ENCODE results near the gene CD63. TPM values are rescaled to one million over a fixed set of nuclear protein-coding genes. Genes with fewer than 3 reads are reported as not detected.

Gene CD63
- total RNA-seq, 1 experiment from 2014 or later, result 1,218 TPM

DNA sequence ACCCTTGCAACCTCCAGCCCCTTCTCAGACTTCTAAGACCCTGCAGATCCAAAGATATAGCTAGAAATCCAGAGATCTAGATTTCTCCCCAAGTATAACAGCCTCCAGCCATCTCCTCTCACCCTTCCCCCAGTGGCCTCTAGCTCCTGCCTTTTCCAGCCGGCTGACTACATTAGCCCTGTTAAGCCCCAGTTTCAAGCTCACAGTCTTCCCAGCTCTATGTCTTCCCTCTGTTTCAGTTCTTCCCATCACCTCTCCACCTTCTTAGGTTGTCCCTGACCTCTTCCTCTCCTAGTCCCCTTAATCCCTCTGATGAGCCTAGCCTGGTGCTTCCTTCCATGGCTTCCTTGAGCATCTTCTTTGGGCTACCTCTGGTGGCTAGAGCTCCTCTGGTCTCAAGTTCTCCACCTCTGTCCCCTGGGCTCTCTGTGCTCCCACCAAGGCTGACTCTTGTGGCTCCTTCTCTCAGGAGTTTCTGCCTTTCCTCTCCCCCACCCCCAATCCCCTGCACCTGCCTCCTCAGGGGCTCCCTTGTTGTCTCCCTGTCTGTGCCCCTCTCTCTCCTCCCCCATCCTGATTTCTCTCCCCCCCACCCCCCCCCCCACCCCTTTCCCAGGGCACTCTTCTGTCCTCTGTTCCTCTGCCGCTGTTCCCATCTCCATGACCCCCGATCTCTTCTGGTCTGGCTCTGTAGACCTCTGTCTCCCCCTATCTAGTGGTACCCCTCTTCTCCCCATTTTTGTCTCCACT, 13.3 kb upstream of the CD63 start:
- DNase-seq (ENCODE audit: low read depth), result no peak

- no peak for DNase-seq (ENCODE audit: low read depth)
Observed at GRCh38 chr12:55739025-55739378, 10.2 kb upstream of the CD63 start.

DNA sequence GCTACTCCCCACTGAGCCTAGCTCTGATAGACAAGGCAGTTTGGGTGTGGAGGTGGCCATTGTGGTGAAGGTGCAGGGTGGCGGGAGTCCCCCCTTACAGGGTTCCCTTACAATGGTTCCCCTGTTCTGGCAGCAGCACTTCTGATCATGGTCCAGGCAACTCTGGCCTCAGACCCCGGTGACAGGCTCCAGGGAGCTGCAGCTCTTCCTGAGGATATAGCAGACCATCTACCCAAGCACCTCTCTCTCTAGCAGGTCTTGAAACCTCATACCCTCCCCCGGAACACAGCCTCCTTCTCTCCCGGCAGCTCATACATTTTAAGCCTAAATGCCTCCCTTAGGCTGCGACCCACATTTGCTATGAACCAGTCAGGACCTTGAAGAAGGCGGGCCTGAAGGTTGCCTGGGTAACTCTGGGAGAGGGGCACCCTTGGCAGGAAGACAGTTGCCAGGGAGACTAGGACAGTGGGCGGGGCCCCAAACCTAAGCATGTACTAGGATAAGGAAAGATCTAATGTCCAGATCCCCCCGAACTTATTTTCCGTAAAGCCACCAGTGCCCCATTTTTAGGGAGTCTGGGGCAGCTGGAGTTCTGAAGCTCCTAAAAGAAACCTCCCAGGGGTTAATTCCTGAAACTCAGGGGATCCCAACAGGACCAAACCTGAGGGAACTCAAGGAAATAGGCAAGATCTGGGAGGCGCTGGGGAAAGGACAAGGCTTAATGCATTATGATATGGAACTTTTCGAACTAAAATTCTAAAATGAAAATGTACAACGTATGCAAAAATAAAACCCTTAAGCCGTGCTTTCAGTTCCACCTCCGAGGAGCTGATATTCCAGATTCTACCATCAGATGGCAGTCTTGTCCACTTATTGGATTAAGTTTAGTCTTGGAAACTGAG, 9.6 kb upstream of the CD63 start:
- peak; percentile 82 for DNase-seq (ENCODE audit: low read depth)

DNA sequence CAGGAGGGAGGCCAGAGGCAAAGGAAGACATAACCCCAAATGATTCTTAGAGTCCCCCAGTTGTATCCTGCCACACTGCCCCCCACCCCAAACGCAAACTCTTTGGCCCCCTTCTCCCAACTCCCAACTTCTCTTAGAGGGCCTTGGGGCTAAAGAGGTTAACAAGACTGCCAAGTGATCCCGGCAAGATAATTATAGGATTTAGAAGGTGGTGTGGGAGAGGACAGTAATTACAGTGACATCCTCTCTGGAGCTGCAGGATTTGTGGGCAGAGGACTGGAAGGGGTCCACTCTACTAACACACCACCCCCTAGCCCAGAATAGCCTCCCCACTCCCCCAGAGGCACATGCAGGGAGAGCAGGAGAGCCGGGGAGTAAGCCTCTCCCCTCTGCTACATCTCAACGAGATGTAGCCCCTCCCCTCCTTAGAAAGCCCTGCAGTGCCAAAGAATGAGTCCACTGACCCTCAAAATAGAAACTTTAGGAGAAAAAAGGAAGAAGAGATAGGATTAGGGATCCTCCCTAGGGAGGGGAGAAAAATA, 8.8 kb upstream of the CD63 start:
- no peak for DNase-seq (ENCODE audit: low read depth)

GRCh38 chr12:55736780-55737580, 8.2 kb upstream of the CD63 start:
- DNase-seq (ENCODE audit: low read depth), result peak; percentile 67

DNA sequence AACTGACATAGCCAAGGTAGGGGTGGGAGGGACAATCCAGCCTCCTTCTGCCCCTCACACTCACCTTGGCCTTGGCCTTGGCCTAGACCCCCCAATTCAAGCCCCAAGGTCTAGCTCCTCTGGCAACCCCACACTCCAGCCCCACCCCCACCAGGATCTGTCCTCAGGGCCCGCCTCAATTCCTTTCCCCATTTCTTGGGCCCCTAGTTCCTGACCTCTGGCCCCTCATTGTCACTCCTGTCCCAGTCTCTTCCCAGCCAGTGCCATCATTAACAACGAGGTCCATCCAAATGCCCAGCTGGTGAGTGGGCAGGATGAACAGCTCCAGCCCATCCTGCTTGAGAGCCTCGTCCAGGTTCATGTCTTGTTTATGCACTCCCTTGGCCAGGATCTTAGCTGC, 7.3 kb upstream of the CD63 start:
- DNase-seq (ENCODE audit: low read depth), result no peak

DNA sequence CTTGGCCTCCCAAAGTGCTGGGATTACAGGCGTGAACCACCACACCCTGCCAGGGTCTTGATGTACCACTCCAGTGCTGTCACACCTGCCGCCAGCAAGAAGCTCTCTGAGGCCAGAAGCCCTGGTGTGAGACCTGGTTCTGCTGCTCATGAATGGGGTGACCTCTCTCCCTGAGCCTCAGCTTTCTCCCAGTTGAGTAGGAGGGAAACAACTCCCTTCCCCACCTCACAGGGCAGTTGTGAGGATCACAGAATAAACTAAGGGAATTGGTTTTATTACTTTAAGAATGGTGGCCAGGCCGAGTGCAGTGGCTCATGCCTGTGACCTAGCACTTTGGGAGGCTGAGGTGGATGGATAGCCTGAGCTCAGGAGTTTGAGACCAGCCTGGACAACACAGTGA, 5.8 kb upstream of the CD63 start:
- no peak for DNase-seq (ENCODE audit: low read depth)

GRCh38 chr12:55733858-55734257, 5.0 kb upstream of the CD63 start:
- no peak for DNase-seq (ENCODE audit: low read depth)

GRCh38 chr12:55733021-55733555, 4.3 kb upstream of the CD63 start:
- DNase-seq (ENCODE audit: low read depth), result no peak

DNA sequence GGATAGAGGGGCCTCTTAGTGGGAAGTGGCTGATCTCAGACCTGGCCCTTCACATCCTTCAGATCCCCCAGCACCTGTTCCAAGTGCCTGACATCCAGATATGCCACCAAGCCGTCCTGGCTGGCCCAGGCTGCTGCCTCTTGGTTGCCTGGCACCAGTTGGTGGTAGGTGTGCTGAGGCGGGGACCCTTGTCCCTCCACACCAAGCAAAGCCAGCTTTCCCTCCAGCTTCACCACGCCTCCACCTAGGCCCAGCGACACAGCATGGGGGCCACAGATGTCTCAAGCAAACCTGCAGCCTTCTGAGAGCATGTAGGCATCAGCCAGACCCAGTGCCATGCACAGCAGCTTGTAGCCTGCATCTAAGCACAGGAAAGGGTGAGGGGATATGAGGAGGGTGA, 3.5 kb upstream of the CD63 start:
- DNase-seq (ENCODE audit: low read depth), result no peak

GRCh38 chr12:55729819-55730818, 1.3 kb upstream of the CD63 start:
- peak; percentile 70 for DNase-seq (ENCODE audit: low read depth)

DNA sequence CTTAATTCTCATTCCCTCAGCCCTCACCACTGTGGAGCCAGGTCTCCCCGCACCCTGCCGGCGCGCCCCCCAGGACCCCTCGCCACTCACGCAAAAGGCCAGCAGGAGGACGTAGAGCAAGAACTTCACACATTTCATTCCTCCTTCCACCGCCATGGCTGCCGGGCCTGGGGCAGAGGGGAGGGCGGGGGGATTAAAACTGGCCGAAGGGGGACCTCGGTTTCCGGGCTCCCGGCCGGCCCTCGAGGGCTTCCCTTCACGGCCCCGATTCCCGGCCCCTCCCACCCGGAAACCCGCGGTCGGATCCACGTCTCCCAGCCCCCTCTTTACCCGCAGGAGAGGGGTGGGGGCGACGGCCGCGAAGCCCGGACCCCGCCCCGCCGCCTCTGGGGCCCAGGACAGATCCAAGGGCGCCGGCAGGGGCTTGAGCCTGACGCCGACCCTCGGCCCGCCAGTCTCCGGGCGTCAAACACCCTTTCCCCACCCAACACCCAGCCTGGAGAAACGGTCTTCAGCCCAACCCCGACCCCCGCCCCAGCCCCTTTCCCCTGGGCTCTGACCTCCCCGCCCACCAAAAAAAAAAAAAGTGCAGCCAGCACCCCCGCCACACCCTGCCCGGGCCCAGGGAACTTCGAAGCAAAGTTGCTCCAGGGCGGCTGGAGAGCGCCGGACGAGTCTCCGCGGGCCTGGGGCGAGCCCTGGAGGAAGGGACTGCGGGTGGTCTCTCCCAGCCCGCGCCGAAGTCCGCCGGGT, 447 bp downstream of the CD63 start:
- peak; percentile 68 for DNase-seq (ENCODE audit: low read depth)

DNA sequence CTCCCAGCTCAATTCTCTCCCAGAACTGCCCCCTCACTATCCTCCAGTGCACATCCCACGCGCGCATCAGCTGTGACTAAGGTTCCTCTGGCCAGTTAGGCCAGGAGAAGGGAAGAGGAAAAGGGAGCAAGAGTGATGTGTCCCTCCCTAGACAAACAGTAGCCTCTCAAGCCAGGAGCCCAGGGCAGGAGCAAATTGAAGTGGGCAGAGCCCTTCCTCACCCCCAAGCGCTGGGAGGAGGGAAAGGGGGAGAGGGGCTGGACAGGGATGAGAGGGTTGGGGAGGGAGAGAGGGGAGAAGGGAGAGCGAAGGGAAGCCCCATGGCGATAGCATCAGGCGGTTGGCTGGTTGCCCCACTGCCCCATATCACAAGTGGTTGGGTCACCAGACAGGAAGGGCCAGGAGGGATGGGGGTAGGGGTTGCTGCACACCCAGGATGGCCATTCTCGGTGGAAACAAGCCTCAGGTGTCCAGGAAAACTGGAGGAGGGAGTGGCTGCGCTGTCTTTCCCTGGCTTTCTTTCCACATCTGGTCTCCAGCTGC, 1.1 kb downstream of the CD63 start:
- DNase-seq (ENCODE audit: low read depth), result peak; percentile 67

DNA sequence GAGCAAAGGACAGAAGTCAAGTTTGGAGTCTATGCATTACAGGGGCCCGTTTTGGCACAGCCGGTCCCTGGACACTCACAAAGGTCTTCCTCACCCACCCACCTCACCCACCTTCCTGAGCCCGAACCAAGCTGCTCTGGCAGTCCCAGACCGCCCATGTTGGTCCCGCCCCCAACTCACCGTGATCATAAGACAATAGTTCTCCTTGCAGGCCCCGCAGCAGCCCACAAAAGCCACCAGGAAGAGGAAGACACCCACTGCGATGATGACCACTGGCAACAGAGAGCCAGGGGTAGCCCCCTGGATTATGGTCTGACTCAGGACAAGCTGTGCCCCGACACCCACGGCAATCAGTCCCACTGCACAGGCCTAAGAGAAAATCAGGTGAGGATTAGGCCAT, 1.8 kb downstream of the CD63 start:
- DNase-seq (ENCODE audit: low read depth), result no peak

DNA sequence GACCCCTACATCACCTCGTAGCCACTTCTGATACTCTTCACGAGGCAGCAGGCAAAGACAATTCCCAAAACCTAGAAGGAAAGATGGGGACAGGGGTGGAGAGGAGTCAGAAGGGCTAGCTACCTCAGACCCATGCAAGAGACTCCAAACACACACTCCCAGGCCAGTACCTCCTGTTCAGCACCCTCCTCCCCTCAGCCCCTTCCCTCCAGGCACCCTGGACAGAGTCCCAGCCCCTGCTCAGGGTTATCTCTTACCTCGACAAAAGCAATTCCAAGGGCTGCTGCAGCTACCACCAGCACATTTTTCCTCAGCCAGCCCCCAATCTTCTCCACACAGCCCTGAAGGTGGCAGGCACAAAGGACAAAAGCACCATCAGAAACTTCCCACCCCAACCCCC, 3.3 kb downstream of the CD63 start:
- DNase-seq (ENCODE audit: low read depth), result no peak

GRCh38 chr12:55724940-55725309, 3.9 kb downstream of the CD63 start:
- no peak for DNase-seq (ENCODE audit: low read depth)

- DNase-seq (ENCODE audit: low read depth), result peak; percentile 62
Observed at GRCh38 chr12:55724226-55724939, 4.4 kb downstream of the CD63 start.

DNA sequence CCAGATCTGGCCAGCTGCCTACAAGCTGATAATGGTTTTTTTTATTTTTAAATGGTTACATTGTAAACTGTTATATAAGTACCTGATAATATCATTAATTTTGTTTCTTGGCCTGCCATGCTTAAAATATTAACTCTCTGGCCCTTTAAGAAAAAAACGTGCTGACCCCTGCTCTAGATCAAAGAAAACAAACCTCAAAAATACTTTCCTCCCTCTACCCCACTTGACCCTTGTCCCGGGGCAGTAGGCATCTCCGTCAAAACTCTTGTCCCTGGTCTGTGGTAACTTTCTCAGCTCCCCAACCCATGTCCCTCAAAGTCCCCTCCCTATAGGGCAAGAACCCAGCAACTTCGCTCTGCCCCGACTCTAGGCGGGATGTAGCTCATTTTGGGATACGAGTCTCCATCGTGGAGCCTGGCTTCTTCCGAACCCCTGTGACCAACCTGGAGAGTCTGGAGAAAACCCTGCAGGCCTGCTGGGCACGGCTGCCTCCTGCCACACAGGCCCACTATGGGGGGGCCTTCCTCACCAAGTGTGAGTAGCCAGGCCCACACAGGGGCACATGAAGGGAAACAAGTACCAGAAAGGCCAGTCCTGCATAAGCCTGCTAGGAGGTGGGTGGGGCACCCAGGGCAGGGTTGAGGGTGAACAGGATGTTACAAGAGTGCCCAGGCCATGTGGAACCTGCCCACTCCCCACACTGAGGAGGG, 5.1 kb downstream of the CD63 start:
- DNase-seq (ENCODE audit: low read depth), result no peak

All from M059J (cell line).